ENCODE measurements around the gene ZIM2. TPM values are rescaled to one million over a fixed set of nuclear protein-coding genes. Genes with fewer than 3 reads are reported as not detected.

ZIM2 gene
- total and polyA plus RNA-seq, 2 experiments from 2014 or later = not detected

GRCh38 chr19:56864443-56865125, 24.1 kb upstream of the ZIM2 start:
- Mint-ChIP-seq H3K9me3 (peaks cover 95% of the 10 kb centered on the region), H3K4me1 (no peaks in the 10 kb centered on the region), H3K27ac (no peak overlapping the region), H3K4me3 (no peak overlapping the region), H3K27me3 (ENCODE audit: insufficient read depth, low read depth, poor library complexity) (no peaks in the 10 kb centered on the region), H3K36me3 (ENCODE audit: low read depth) (peaks cover 31% of the 10 kb centered on the region)
- Histone ChIP-seq H3K27me3 (ENCODE audit: insufficient read depth) (no peaks in the 10 kb centered on the region), H3K79me2 (replicated peaks; ENCODE audit: insufficient read depth) (no peaks in the 10 kb centered on the region), H3K9me2 (ENCODE audit: insufficient read depth) (no peaks in the 10 kb centered on the region), H3K4me3 (no peak overlapping the region), H3F3A (replicated peaks; ENCODE audit: low read depth) (no peaks in the 10 kb centered on the region), H2AFZ (no peak overlapping the region), H3K27ac (ENCODE audit: low read depth) (no peak overlapping the region), H3K36me3 (ENCODE audit: insufficient read depth) (peaks cover 9% of the 10 kb centered on the region; the same call in 1 of the 2 replicates), H4K20me1 (replicated peaks; ENCODE audit: insufficient read depth) (no peaks in the 10 kb centered on the region), H3K4me1 (ENCODE audit: insufficient read depth) (no peaks in the 10 kb centered on the region), H3K4me2 (no peak overlapping the region)
- no peak for DNase-seq (ENCODE audit: low spot score)
- TF ChIP-seq ZNF331 (CRISPR knock-in tag; IDR thresholded peaks at IDR 0.05; ENCODE audit: low read depth) (no peak), CREB1 (CRISPR knock-in tag; IDR thresholded peaks at IDR 0.05; ENCODE audit: low read depth) (no peak), ZNF114 (CRISPR knock-in tag; IDR thresholded peaks at IDR 0.05) (no peak), STAT1 (IDR thresholded peaks at IDR 0.05; ENCODE audit: unreplicated experiment) (no peak), NANOG (IDR thresholded peaks at IDR 0.05; ENCODE audit: borderline replicate concordance) (no peak), ETS1 (IDR thresholded peaks at IDR 0.05) (no peak), EZH2 (IDR thresholded peaks at IDR 0.05; ENCODE audit: low read depth, unreplicated experiment) (no peak), ZNF462 (CRISPR knock-in tag; IDR thresholded peaks at IDR 0.05) (no peak), JUNB (IDR thresholded peaks at IDR 0.05; ENCODE audit: unreplicated experiment) (no peak), POLR2AphosphoS5 (IDR thresholded peaks at IDR 0.05; ENCODE audit: low read depth) (no peak), EZH2phosphoT487 (IDR thresholded peaks at IDR 0.05; ENCODE audit: unreplicated experiment) (no peak), CTCF (conservative IDR thresholded peaks at IDR 0.05; ENCODE audit: low read depth in 2 of 2) (no peak)
- ATAC-seq = no peak
